ENCODE measurements around the gene RIMS3.
"Not testable (repeated sequence)": the region's sequence is repeated elsewhere in the genome, so short reads cannot be mapped to it uniquely, and the experiment has no call there.

RIMS3 gene

DNA sequence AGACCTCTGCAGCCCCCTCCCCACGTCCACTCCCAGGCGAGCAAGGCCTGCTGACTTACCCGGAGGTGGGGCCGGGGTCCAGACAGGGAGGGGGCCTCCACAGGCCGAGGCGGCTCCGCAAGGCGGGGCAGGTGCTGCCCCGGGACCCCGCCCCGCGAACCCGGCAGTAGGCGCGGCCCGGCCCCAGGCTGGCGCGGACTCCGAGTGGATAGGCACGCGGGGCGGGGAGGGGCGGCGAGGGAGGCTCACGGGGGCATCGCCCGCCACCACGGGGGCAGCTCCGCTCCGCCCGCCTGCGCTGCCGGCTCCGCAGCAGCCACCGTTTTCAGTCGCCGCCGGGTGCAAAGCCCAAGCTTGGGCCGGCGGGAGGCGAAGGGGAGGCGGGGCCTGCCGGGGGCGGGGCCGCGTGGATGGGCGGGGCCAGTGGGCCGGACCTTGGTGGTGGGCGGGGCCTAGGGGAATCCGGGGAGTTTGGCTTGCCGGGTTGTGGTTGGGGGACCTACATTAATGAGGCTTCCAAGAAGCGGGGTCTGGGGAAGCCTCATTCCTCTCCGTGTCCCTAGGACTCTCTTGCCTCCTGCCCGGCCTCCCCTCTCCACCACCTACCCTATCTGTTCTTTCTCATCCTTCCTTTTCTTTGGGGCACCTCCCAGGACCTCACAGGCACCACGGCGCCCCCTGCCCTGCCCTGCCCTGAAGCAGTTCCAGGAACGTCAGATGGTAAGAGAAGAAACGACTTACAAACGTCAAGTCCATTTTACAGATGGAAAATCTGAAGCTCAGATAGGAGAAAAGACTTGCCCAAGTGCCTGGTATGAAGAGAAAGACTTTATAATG lies at the start of gene RIMS3:
Gene RIMS3 (minus strand): TSS at position 348 of the 837 bp plus-strand sequence. CDS start 23,757 bp downstream, outside the sequence.
- DNase-seq = peak; percentile 17

DNA sequence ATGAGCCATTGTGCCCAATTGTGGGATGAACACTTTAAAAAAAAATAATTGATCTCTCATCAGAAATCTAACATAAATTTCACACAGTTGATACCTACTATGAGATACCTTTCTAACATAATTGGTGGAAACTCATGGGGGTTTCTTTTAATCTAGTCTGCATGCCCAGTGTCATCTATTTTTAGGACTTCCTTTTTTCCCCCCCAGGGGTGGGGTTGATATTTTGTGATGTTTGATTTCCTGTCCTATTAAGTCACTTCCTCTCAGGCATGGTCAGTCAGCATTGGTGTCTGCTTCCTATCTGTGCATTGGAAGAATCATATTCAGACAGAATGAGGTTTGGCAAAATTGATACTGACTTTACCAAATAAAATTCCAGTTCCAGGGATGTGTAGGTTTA lies 47.5 kb upstream of the RIMS3 start:
- no peak for DNase-seq

DNA sequence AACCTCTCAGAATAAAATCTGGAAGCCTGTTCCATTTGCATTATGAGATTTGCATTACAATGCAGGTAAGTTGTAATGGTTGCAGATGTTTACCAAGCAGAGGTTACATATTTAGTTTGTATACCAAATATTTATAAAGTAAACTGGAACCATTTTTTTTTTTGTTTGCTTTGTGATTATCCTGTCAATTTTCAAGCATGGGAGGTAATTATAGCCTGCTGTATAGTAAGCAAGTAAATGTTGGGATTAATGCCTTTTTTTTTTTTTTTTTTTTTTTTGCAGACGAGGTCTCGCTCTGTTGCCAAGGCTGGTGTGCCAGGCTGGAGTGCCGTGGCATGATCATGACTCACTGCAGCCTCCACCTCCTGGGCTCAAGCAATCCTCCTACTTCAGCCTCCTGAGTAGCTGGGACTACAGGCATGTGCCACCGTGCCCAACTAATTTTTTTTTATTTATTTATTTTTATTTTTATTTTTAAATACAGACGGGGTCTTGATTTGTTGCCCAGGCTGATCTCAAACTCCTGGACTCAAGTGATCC lies 47.0 kb upstream of the RIMS3 start:
- DNase-seq = peak; percentile 26

DNA sequence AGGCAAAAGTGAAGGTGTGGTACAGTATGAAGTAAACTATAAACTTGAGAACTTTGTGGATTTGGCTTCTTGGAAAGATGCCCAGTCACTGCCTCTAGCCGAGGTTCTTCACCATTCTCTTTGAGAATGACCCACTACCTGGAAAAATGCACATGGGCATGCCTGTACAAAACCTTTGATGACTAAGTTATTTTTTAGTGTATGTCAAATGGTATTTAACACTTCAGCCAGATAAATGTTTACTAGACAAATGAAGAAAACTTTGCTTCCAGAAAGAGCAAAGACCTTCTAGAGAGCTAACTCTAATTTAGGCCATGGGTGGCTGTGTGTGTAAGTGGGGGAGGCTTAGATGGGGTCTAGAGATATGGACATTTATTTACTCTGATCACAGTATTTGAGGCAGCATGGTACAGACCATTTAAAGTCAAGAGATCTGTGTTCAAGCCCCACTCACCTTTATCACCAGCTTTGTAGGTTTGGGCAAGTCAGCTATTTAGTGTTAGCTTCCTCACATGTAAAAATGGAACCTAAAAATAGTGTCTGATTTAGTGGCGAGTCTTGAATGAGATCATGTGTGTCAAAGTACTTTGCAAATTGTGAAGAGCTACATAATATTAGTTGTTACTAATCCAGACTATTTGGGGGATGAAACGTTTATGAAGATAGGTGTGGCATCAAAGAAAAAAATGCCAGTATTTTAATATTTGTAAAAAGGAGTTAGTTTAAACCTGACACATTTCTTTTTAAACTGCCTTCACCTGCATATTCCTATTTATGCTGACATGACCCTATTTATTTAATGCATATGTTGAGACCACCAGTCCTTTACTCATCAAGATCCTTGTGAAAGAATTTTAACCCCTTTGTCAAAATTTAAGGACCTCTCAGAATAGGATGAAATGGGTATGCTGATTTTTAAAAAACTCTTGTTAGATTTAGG lies 46.3 kb upstream of the RIMS3 start:
- DNase-seq = no peak

DNA sequence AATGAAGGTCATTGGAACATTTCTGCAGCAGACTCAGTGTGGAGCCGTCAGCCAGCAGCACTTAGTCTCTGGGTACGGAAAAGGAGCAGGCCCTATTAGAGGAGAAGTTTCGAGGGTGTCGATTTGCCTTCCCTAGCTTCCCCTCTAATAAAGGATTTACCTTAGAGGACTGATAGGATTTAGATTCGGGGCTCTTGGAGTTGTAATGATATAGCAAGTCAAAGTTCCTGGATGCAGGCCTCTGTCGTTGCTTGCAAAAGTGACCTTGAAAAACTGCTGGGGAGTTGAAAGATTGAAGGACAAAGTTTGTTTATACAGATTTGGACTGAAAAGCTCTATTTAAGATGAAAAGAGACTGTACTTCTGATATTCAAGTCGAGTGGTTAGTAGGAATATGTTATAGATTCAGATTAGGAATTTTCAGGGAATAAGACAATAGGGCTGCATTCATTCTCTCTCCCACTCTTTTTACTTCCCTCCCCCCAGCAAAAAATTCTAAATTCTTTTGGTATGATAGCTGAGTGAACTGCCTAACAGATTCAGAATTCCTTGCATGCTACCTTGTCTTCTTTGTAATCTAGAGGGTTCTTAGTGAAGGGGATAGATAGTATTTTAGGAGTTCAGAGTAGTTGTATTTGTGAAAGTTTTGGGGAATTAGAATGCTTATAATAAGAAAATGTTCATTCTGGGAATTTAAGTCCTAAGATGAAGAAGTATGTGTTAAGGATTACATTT lies 45.3 kb upstream of the RIMS3 start:
- no peak for DNase-seq

DNA sequence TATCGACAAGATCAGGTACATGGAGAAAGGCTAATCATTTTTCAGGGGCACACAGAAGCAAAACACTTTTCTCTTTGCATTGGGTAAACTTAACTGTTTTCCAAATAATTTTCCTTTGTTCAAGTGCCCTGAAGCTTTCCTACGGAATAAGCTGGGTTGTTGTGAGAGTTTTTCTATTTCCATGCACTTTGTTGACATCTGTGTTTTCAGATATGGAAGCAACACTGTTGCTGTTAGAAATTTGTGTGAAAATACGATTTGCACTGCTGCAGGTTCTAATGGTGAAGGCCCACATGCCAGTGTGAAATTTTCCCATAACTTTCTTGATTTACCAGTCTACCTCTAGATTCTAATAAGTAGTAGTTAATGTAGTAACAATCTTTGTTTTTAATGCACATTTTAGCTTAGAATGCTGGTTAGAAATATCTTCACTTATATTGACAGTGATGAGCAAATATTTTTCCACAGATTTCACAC lies 44.4 kb upstream of the RIMS3 start:
- no peak for DNase-seq

DNA sequence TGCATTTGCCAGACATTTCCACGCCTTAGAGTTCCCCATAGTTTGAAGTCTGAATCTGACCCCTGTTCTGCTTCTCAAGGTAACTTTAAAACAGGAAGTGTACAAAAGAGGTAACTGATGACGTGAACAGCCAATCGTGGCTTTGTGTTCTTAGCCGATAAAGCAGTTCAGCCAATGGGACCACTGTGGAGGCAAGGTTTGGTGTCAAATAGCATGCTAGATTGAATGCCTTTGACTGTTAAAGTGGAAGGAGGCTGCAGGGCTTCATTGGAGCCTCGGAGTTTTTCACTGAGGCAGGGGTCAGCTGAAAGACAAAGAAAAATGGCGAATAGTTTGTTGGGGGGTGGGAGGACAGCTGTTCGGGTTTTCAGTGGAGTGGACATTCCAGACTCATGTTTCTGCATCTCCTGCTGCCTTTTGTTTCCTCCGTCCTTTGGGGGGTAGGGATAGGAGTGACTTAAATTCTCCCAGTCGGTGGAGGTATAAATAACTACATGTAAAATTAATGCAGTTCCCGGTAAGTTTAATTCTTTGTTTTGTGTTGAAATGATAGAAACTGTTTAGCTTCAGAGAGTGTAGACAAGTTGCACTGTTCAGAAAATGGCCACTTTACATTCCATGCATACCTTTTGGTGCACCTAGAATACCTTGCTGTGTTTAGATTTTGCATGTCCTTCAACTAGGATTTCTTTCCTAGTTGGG lies 43.8 kb upstream of the RIMS3 start:
- peak; percentile 86 for DNase-seq

DNA sequence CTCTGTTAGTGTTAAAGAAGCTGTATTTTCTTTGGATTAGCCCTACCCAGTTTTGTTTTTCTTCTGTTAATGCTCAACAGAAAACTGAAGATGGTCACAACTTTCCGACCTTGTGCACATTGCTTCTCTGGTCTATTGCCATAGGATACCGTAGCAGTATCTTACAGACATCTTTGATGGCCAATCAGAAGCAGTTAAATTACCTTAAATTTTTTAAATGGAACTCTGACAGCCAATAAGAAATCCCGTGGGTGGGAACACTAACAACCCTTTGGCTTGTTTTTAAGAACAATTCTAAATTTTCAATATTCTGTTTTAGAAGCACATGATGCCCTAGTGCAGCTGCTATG lies 43.2 kb upstream of the RIMS3 start:
- DNase-seq = peak; percentile 81

DNA sequence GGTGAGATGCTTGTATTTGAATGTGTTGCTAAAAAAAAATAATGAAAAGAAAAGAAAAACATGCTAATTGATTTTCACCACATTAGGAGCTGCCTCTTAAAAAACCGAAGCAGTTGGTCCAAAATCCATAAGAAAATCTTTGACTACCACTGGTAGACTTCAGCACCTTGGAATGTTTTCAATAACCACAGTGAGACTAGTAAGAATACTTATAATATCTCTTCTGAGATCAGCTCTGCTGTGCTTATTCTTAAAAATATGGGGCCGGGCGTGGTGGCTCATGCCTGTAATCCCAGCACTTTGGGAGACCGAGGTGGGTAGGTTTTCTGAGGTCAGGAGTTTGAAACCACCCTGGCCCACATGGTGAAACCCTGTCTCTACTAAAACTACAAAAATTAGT lies 41.1 kb upstream of the RIMS3 start:
- DNase-seq = no peak

DNA sequence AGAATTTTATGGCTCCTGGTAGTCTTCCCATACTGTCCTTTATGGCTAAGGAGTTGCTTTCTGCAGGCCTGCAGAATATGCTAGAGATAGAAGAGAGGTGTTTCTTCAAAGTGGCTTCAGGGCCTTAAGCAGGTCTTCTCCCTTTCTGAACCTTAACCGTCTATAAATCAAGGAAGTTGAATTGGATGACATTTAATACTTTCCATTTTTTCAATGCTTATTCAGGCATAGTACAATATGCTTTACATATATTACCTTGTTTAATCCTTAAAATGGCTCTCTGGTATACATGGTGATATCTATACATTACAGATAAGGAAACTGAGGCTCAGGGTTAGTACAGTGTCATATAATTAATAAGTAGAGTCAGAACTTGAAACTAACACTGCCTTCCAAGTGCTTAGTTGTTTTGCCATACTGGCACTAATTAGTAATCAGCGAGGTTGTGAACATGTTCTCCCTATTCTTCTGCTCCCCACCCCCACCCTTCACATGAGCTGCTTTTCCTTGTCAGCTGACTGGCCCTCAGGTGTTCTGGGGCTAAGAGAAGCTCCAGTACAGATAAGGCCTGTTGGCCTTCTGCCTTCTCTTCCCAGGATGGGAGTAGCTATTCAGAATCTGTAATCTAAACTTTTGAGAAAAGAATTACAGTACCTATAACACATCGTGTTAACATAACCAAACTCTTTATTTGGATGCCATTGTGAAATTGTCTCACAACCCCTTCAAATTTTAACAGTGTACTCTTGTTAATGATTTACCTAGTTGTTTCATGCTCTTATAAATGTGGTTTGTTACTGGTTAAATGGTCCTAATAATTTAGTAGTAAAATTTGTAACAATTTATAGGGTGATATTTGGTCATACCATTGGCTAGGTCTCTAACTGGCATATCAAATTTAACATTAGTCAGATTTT lies 39.6 kb upstream of the RIMS3 start:
- DNase-seq = no peak

DNA sequence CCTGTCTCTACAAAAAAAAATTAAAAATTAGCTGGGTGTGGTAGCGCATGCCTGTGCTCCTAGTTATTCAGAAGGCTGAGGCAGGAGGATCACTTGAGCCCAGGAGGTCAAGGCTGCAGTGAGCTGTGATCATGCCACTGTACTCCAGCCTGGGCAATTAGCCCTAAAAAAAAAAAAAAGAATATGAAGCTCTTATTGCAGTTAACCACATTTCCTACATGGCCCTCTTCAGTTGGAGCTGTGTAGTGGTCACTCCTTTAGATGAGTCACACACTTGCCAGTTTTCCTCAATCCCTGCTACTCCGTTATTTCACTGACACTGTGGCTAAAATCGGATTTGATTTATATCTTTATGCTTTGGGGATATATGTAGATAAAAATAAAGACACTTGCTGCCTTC lies 37.8 kb upstream of the RIMS3 start:
- DNase-seq = no peak

DNA sequence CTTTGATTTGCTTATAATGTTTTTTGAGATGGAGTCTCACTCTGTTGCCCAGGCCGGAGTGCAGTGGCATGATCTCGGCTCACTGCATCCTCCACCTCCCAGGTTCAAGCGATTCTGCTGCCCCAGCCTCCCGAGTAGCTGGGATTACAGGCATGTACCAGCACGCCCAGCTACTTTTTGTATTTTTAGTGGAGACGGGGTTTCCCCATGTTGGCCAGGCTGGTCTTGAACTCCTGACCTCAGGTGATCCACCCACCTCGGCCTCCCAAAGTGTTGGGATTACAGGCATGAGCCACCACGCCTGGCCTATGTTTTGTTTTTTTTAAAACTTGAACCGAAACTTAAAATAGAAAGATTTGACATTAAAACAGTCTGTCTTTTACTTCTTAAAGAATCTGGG lies 37.3 kb upstream of the RIMS3 start:
- not testable (repeated sequence) for DNase-seq

DNA sequence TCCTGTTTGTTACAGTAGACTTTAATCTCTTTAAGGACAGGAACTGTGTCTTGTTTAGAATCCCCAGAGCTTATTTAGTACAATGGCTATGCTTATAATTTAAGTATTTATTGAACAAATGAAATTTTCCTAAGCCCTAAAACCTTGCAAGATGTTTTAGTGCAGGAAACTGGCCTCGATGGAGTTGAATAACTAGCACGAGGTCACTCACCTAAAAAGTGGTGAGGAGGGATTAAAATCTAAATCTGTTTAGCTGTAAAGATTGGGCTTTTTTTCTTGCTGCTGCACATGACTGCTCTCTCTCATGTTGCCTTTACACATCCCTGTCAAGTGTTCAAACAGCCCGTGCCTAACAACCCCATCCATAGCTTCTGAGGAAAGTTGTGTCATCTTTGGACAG lies 36.2 kb upstream of the RIMS3 start:
- no peak for DNase-seq

DNA sequence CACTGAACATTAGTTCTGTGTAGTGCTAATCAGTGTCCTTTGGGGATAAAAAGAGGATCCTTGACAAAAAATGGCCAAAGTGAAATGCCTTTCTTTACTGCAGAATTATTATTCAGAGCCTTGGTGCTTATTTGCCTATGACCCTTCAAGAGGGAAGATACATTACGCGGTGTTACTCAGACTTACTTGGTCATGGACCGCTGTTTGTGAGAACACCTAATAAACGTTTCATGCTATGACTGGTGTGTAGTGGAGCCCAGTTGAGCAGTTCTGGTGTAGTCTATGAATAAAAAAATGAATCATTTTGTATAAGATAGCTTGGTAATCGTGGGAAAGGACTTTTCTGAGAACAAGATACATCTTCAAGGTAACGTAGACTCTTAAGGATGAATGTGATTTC lies 34.3 kb upstream of the RIMS3 start:
- DNase-seq = no peak

DNA sequence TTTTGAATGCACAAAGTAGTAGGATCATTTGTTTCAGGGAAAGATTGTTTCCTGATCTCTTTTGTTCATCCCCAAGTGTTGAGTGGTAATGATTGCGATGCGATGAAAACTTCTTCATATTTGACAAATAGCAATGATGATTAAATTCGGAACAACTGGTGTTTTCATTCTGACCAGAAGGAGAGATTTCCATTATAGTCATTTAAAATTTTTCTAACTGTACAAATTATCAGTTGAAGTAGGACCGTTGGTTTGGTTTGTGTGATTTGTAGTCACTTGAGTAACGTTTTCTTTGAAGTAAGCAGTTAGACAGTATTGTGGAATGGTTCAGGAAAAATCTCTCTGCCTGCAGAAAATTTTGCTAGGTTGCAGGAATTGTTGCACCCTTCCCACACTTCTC lies 32.0 kb upstream of the RIMS3 start:
- no peak for DNase-seq

DNA sequence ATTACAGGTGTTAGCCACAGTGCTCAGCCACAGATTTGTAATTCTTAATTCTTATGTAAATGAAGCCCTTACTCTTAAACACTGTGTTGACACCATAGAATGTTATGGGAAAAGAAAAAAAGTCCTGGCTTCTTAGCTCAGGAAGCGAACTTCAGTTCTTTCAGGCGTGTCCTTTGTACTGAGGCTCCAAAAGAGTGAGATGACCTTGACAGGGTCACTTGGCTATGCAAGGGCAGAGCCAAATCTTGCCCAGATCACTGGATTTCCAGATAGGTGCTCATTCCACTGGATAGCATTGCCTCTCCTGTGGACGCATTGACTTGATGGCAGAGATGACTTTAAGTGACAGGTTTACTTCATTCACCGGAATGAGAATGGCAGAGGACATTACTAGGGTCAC lies 30.8 kb upstream of the RIMS3 start:
- no peak for DNase-seq

DNA sequence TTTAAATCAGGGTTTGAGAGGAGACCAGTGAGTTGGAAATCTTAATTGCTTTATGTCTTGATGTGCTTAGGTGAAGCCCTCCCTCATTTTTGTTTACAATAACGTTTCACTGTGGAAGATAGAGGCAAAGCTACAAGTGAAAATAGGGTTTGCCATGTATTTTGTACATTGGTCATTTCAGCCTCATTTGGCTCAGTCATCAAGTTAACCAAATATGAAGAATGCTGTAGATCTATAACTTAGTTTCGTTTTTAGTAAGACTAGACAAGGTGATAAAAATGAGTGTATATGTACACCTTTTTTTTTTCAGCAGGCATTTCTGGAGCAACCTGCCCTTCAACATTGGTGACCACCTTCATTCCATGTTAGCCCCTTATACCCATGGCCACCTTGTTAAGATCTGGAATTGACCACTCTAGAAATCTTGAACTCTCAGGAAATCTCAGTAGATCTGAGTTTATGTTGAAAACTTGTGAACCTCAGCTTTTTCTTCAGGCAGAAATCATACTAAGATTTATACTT lies 28.9 kb upstream of the RIMS3 start:
- DNase-seq = no peak

DNA sequence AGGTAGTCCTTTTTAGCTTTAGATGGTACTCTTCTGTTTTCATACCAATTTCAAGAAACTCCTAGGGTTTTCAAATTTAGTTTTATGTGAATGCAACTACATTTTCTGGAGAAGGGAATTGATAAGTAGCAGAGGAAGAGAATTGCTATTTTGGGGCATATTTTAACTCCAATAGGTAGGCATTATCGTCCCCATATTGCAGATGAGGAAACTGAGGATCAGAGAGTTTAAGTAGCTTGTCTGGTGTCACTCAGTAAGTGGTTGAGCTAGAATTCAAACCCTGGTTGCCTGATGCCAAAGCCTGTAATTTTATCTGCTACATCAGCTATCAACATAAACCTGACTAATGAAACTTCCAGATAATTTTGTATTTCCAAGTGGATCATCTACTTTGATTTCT lies 27.9 kb upstream of the RIMS3 start:
- DNase-seq = no peak

DNA sequence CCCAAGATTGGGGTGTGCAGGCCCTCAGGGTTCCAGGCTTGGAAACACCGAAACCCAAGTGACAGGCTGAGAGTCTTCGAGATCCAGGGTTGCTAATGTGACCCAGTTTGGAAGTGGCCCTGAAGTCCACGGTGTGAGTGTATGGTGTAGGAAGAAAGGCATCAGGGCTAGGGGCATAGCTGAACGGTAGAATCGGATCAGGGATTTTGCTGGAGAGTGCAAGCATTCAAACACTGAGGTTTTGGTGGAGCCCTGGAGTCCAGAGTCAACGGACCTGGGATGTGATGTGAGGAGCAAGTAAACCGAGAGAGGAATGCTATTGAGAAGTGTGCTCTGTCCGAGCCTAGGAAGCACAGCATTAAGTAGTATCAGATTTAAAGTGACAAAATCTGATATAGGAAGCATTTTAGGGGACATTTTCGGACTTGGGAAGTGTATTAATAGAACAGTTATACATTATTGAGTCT lies 27.0 kb upstream of the RIMS3 start:
- no peak for DNase-seq

DNA sequence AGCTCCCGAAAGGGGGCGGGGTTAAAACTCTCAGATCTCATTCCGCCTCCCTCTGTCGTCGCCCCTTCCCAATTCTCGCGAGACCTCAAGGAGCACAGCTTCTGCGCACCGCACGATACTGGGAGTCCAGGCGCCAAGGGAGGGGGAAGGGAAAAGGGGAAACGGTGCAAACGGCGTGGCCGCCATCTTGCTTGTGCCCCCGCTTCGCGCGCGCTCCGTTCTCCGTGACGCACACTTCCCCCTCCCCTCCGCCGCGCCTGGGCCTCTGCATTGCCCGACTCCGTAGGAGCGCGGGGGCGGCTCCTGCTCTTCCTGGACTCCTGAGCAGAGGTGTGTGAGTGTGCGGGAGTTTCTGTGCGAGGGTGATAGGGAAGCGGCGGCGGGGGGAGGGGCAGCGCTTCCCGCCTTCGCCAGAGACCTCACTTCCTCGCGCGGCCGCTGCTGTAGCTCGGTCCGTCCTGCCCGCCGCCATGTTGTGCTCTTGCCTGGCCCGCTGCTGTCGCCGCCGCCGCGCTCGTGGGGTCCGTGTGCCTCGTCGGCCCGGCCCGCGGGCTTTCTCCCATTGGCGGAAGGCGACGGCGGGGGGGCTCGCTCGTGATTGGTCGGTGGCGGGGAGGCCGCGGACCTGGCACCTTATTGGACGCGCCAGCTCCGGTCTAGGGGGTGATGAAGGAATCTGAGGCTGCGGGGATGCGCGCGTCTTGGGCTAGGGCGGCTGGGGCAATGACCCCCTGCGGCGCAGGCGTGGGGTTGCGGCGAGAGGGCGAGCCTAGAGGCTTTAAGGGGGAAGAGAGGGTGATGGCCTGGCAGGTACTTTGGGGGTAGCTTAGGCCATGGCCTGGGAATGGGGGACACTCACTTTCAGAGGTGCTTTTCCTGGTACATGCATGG lies 26.3 kb upstream of the RIMS3 start, which contains the start of gene NFYC:
Gene NFYC (plus strand): TSS at position 167 of the 891 bp plus-strand sequence. CDS start 47,140 bp downstream, outside the sequence.
- peak; percentile 90 for DNase-seq
